HEK293 (cell line): Measurements from ENCODE around the gene MEGF10.

Experiments used
- CTCF ChIA-PET: fragments of 350-600 bp; formaldehyde crosslinking; extraction: SDS; loops from one replicate; lab custom pipeline; 2021; ENCODE audit warnings: antibody characterized with exemption; lab: Yijun Ruan, JAX
- POLR2A ChIA-PET: fragments of 300-600 bp; formaldehyde crosslinking; extraction: SDS; loops from one replicate; lab custom pipeline; 2020; ENCODE audit warnings: antibody characterized with exemption, inconsistent platforms; lab: Yijun Ruan, JAX
- H3K27ac ChIP-seq: fragments of 200-500 bp; sonication (Bioruptor generic); 2 replicates; pipeline ENCODE4 v1.5.1; 2014; ENCODE audit warnings: low read depth, low read length, control low read depth, inconsistent platforms; ENCODE audit errors: extremely low read depth
- H3K36me3 ChIP-seq, 2 experiments: fragments of 200-500 bp in 1 of 2; sonication (Bioruptor generic) in 1 of 2; 1 replicate in 1 of 2; 2 replicates in 1 of 2; pipeline ENCODE4 v1.5.1; 2014 to 2017; ENCODE audit warnings: inconsistent platforms in 2 of 2, low read length in 2 of 2; ENCODE audit not compliant: control insufficient read depth in 2 of 2, insufficient read depth in 1 of 2
- H3K4me1 ChIP-seq: fragments of 200-500 bp; sonication (Bioruptor generic); 2 replicates; pipeline ENCODE4 v1.5.1; 2014; ENCODE audit warnings: mild to moderate bottlenecking, low read length, inconsistent platforms; ENCODE audit not compliant: control insufficient read depth, insufficient read depth
- H3K4me3 ChIP-seq: 2 replicates; pipeline ENCODE4 v1.5.1; 2011; ENCODE audit warnings: low read depth, mild to moderate bottlenecking, control low read depth, low read length, moderate library complexity
- H3K9me3 ChIP-seq: fragments of 200-500 bp; sonication (Bioruptor generic); 2 replicates; pipeline ENCODE4 v1.5.1; 2014; ENCODE audit warnings: low read depth, low read length, inconsistent platforms; ENCODE audit not compliant: control insufficient read depth, insufficient read depth
- REPIN1 ChIP-seq: fragments of 450-650 bp; formaldehyde crosslinking; IDR thresholded peaks from 2 replicates; pipeline ENCODE4 v1.5.1; 2017; ENCODE audit warnings: missing biosample characterization, missing genetic modification characterization, low read depth
- SCRT1 ChIP-seq: fragments of 450-650 bp; formaldehyde crosslinking; IDR thresholded peaks from 2 replicates; pipeline ENCODE4 v1.5.1; 2016; ENCODE audit warnings: missing biosample characterization, missing genetic modification characterization, borderline replicate concordance
- ZBTB48 ChIP-seq: fragments of 450-650 bp; formaldehyde crosslinking; IDR thresholded peaks from 2 replicates; pipeline ENCODE4 v1.5.1; 2016; ENCODE audit warnings: missing biosample characterization, missing genetic modification characterization
- ZBTB7A ChIP-seq: fragments of 450-650 bp; formaldehyde crosslinking; IDR thresholded peaks from 2 replicates; pipeline ENCODE4 v1.5.1; 2016; ENCODE audit warnings: low read depth, missing biosample characterization, missing genetic modification characterization
- ZIC2 ChIP-seq: fragments of 450-650 bp; formaldehyde crosslinking; IDR thresholded peaks from 2 replicates; pipeline ENCODE4 v1.5.1; 2016; ENCODE audit warnings: missing biosample characterization, missing genetic modification characterization
- ZNF112 ChIP-seq: fragments of 450-650 bp; formaldehyde crosslinking; IDR thresholded peaks from 2 replicates; pipeline ENCODE4 v1.5.0; 2017; ENCODE audit warnings: missing biosample characterization, missing genetic modification characterization
- ZNF121 ChIP-seq: fragments of 450-650 bp; formaldehyde crosslinking; IDR thresholded peaks from 2 replicates; pipeline ENCODE4 v1.5.1; 2016; ENCODE audit warnings: missing biosample characterization, missing genetic modification characterization
- ZNF132 ChIP-seq: fragments of 450-650 bp; formaldehyde crosslinking; IDR thresholded peaks from 2 replicates; pipeline ENCODE4 v1.5.1; 2017; ENCODE audit warnings: missing biosample characterization, missing genetic modification characterization, borderline replicate concordance
- ZNF148 ChIP-seq: fragments of 450-650 bp; formaldehyde crosslinking; IDR thresholded peaks from 2 replicates; pipeline ENCODE4 v1.5.0; 2017; ENCODE audit warnings: missing biosample characterization, missing genetic modification characterization, borderline replicate concordance
- ZNF157 ChIP-seq: fragments of 450-650 bp; formaldehyde crosslinking; IDR thresholded peaks from 2 replicates; pipeline ENCODE4 v1.5.1; 2016; ENCODE audit warnings: missing biosample characterization, missing genetic modification characterization
- ZNF2 ChIP-seq: fragments of 450-650 bp; formaldehyde crosslinking; IDR thresholded peaks from 2 replicates; pipeline ENCODE4 v1.5.1; 2016; ENCODE audit warnings: missing biosample characterization, missing genetic modification characterization
- ZNF214 ChIP-seq: fragments of 450-650 bp; formaldehyde crosslinking; IDR thresholded peaks from 2 replicates; pipeline ENCODE4 v1.5.1; 2017; ENCODE audit warnings: missing biosample characterization, mild to moderate bottlenecking, missing genetic modification characterization, borderline replicate concordance
- ZNF394 ChIP-seq: fragments of 450-650 bp; formaldehyde crosslinking; IDR thresholded peaks from 2 replicates; pipeline ENCODE4 v1.5.1; 2016; ENCODE audit warnings: missing biosample characterization, missing genetic modification characterization, mild to moderate bottlenecking, moderate library complexity, borderline replicate concordance
- ZNF423 ChIP-seq: fragments of 450-650 bp; formaldehyde crosslinking; IDR thresholded peaks from 2 replicates; pipeline ENCODE4 v1.5.1; 2016; ENCODE audit warnings: missing biosample characterization, missing genetic modification characterization
- ZNF544 ChIP-seq: fragments of 450-650 bp; formaldehyde crosslinking; IDR thresholded peaks from 2 replicates; pipeline ENCODE4 v1.5.0; 2017; ENCODE audit warnings: missing biosample characterization, missing genetic modification characterization
- ZNF548 ChIP-seq: fragments of 450-650 bp; formaldehyde crosslinking; IDR thresholded peaks from 2 replicates; pipeline ENCODE4 v1.5.1; 2016; ENCODE audit warnings: missing biosample characterization, missing genetic modification characterization
- ZNF629 ChIP-seq: fragments of 450-650 bp; formaldehyde crosslinking; IDR thresholded peaks from 2 replicates; pipeline ENCODE4 v1.5.1; 2017; ENCODE audit warnings: missing biosample characterization, missing genetic modification characterization
- ZNF664 ChIP-seq: fragments of 450-650 bp; formaldehyde crosslinking; IDR thresholded peaks from 2 replicates; pipeline ENCODE4 v1.5.1; 2016; ENCODE audit warnings: missing biosample characterization, missing genetic modification characterization
- ZNF792 ChIP-seq: fragments of 450-650 bp; formaldehyde crosslinking; IDR thresholded peaks from 2 replicates; pipeline ENCODE4 v1.5.1; 2016; ENCODE audit warnings: missing biosample characterization, missing genetic modification characterization
- ZSCAN16 ChIP-seq: fragments of 450-650 bp; formaldehyde crosslinking; IDR thresholded peaks from 2 replicates; pipeline ENCODE4 v1.5.1; 2016; ENCODE audit warnings: missing biosample characterization, missing genetic modification characterization
- TF ChIP-seq, protein P1 (sequence below): fragments of 450-650 bp; formaldehyde crosslinking; IDR thresholded peaks from 2 replicates; pipeline ENCODE4 v1.5.1; 2016; ENCODE audit warnings: missing biosample characterization, missing genetic modification characterization
- TF ChIP-seq, protein P2 (sequence below): fragments of 450-650 bp; formaldehyde crosslinking; IDR thresholded peaks from 2 replicates; pipeline ENCODE4 v1.5.1; 2016; ENCODE audit warnings: missing biosample characterization, missing genetic modification characterization, low read depth

Gene MEGF10

GRCh38 chr5:127330116-127330515 lies 39.5 kb downstream of the MEGF10 start:
- Histone ChIP-seq H3K4me1 (peaks cover 7% of the 10 kb centered on the region; the same call in 1 of the 2 replicates), H3K4me3 (no peak overlapping the region), H3K36me3 (no peaks in the 10 kb centered on the region), H3K9me3 (no peaks in the 10 kb centered on the region), H3K27ac (no peak overlapping the region)
- TF ChIP-seq ZNF148 (tag by site-specific recombination) (no peak), ZNF792 (no peak), ZNF214 (no peak), ZBTB48 (no peak), ZNF132 (tag by site-specific recombination) (no peak), ZNF2 (tag by site-specific recombination) (no peak), ZIC2 (tag by site-specific recombination) (no peak), ZNF423 (no peak), ZNF664 (tag by site-specific recombination) (no peak), ZBTB7A (tag by site-specific recombination) (no peak), ZNF112 (tag by site-specific recombination) (no peak), ZNF544 (tag by site-specific recombination) (no peak), ZSCAN16 (tag by site-specific recombination) (no peak), ZNF121 (tag by site-specific recombination) (no peak), ZNF629 (tag by site-specific recombination) (no peak), ZNF548 (tag by site-specific recombination) (no peak), REPIN1 (no peak), SCRT1 (no peak), ZNF394 (tag by site-specific recombination) (no peak)
- TF ChIP-seq, protein P1, sequence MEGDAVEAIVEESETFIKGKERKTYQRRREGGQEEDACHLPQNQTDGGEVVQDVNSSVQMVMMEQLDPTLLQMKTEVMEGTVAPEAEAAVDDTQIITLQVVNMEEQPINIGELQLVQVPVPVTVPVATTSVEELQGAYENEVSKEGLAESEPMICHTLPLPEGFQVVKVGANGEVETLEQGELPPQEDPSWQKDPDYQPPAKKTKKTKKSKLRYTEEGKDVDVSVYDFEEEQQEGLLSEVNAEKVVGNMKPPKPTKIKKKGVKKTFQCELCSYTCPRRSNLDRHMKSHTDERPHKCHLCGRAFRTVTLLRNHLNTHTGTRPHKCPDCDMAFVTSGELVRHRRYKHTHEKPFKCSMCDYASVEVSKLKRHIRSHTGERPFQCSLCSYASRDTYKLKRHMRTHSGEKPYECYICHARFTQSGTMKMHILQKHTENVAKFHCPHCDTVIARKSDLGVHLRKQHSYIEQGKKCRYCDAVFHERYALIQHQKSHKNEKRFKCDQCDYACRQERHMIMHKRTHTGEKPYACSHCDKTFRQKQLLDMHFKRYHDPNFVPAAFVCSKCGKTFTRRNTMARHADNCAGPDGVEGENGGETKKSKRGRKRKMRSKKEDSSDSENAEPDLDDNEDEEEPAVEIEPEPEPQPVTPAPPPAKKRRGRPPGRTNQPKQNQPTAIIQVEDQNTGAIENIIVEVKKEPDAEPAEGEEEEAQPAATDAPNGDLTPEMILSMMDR (tag by site-specific recombination) = no peak
- ChIA-PET POLR2A (no interaction called here), CTCF (no interaction called here)

DNA sequence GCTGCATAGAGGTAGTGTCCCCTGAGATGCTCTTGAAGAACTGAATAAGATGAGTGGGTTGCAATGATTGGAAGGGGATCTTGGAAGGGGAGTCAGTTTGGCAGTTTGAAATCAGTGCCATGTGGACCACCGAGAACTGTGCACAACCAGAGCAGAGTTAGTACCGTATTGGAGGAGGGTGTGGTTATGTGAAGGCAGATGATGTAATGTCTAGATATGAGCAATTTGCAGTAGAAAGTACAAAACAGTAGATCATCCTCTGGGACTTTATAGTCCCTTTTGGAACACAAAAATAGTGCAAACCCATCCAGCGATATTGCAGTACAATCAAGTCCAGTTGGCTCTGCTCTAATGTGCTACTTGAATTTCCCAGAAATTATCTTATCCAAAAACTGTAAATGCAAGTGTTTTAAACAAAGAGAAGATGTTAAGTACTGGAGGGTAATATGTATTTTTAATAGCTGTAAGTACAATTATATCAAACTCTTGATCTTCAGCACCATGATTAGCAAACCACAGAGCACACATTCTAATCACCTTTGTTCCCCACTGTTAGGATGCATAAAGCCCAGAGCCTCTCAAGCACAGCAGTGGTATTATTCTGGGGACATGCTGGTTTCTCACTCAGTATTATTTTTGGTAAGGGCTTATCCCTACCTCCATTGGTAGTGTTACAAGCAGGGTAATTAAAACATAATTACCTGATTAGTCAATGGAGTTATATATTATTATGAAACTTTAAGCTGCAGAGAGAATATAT lies 41.5 kb downstream of the MEGF10 start:
- ChIA-PET CTCF (no interaction called here), POLR2A (no interaction called here)
- H3K27ac ChIP-seq = no peak overlapping the region
- TF ChIP-seq ZNF157 = no peak
- TF ChIP-seq, protein P2, sequence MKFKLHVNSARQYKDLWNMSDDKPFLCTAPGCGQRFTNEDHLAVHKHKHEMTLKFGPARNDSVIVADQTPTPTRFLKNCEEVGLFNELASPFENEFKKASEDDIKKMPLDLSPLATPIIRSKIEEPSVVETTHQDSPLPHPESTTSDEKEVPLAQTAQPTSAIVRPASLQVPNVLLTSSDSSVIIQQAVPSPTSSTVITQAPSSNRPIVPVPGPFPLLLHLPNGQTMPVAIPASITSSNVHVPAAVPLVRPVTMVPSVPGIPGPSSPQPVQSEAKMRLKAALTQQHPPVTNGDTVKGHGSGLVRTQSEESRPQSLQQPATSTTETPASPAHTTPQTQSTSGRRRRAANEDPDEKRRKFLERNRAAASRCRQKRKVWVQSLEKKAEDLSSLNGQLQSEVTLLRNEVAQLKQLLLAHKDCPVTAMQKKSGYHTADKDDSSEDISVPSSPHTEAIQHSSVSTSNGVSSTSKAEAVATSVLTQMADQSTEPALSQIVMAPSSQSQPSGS (tag by site-specific recombination) = peak; percentile 45; the same call in 1 of the 2 replicates
- H3K9me3 ChIP-seq = no peaks in the 10 kb centered on the region
- no peak overlapping the region for H3K4me3 ChIP-seq
- H3K4me1 ChIP-seq = peaks cover 7% of the 10 kb centered on the region; the same call in 1 of the 2 replicates
- no peaks in the 10 kb centered on the region for H3K36me3 ChIP-seq
